GM12864 (cell line): ENCODE results near the gene DLX4.

Experiments used
- DNase-seq: peaks from one replicate; pipeline ENCODE4 v3.0.0-alpha.2; 2011; ENCODE audit warnings: low read depth
- H3K4me3 ChIP-seq: 2 replicates; pipeline ENCODE4 v1.5.1; 2011; ENCODE audit warnings: mild to moderate bottlenecking, low read depth, low read length, control low read depth
- TF ChIP-seq, protein P1 (sequence below): IDR thresholded peaks from 2 replicates; pipeline ENCODE4 v1.5.1; 2011; ENCODE audit warnings: low read depth, mild to moderate bottlenecking, moderate library complexity, low read length, control low read depth, inconsistent platforms; ENCODE audit errors: missing control alignments

Gene DLX4

DNA sequence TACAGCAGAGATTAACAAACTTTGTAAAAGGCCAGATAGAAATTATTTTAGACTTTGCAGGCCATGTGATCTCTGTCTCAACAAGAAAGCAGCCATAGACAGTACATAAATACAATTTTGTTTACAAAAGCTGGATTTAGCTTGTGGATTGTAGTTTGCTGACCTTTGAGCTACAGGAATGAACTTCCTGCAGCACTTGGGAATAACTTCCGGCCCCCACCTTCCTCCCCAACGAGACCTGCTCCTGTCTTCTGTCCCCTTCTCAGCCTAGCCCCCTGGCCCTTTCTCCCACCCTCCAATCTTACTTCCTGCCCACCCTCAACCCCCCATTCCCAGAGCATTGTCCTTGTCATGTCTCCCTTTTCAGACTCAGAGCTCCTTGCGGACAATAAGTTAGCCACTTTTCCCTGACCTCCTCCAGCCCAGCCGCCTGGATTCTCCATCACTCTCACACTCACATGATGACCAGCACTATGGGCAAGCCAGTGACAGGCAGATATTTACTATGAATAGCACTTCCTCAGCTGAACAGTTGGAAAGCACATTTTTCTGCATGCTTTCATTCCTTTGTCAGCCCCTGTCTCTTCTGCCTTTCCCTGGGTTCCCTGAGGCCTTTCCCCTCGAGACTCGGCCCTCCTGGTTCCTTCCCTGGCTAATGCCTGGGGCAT, 53.6 kb downstream of the DLX4 start:
- no peak for DNase-seq
- TF ChIP-seq, protein P1, sequence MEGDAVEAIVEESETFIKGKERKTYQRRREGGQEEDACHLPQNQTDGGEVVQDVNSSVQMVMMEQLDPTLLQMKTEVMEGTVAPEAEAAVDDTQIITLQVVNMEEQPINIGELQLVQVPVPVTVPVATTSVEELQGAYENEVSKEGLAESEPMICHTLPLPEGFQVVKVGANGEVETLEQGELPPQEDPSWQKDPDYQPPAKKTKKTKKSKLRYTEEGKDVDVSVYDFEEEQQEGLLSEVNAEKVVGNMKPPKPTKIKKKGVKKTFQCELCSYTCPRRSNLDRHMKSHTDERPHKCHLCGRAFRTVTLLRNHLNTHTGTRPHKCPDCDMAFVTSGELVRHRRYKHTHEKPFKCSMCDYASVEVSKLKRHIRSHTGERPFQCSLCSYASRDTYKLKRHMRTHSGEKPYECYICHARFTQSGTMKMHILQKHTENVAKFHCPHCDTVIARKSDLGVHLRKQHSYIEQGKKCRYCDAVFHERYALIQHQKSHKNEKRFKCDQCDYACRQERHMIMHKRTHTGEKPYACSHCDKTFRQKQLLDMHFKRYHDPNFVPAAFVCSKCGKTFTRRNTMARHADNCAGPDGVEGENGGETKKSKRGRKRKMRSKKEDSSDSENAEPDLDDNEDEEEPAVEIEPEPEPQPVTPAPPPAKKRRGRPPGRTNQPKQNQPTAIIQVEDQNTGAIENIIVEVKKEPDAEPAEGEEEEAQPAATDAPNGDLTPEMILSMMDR, result no peak
- H3K4me3 ChIP-seq, result no peak overlapping the region

DNA sequence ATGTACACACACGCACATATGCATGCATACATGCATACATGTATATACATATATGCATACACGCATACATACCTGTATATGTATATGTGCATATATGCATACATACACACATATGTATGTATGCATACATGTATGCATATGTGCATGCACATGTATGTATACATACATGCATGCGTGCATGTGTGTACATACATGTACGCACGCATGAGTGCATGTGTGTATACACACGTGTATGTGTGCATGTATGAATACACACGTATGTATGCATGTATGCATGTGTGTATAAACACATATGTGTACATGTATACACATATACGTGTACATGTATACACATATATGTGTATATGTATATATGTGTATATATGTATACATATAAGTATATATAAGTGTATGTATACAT, 54.5 kb downstream of the DLX4 start:
- TF ChIP-seq, protein P1, result no peak
- no peak for DNase-seq
- no peak overlapping the region for H3K4me3 ChIP-seq
